Activated CD8-positive, alpha-beta memory T cell treated with anti-CD3 and anti-CD28 coated beads, Interleukin-2, amount 50 U/mL, for 24 hours (primary cell): ENCODE measurements around the gene ORM2.
"Not testable (repeated sequence)": the region's sequence is repeated elsewhere in the genome, so short reads cannot be mapped to it uniquely, and the experiment has no call there.

Experiments used
- DNase-seq: peaks from one replicate; pipeline ENCODE4 v3.0.0-alpha.2; 2020; ENCODE audit errors: extremely low read depth

ORM2 gene

GRCh38 chr9:114329625-114330022 is at the start of gene ORM2:
Gene ORM2, plus strand, starts transcription at chr9:114329869. Its CDS starts 36 bp downstream, at chr9:114329905.
- not testable (repeated sequence) for DNase-seq

DNA sequence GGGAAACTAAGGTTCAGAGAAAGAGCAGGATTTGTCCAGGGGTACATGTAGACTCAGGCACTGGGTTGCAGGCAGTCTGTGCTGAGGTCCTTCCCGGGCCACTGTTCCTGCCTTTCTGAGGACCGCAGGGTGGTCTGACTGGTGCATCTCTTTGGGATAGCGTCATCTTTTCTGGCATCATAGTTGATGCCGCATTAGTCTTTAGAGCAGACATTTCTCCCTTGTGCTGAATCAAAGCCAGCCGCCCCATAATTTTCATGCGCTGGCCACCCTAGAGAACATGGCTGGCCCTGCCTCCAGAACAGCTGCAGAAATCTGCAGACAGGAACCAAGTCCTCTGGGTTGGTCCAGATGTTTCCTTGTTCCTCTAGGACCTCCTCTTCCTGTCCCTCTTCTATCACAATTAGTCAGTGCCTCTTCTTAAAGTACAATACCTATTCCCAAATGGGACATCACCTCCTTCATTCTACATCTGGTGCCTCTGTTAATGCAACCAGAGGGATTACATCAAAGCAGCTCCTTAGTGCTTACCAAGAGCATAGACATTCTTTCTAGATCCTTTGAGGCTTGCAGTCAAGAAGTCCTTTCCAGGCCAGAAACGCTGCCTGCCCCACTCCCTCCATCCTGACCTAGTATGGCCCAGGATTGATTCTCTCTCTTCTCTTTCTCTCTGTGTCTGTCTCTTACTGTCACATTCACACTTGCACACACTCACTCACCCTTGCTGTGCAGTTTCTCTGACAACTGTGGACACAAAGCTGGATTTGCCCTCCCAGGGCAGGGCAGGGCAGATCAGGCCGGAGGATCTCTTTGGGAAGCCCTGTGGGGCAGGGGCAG is 48.8 kb upstream of the ORM2 start:
- DNase-seq, result no peak

- DNase-seq, result no peak
These were observed 48.1 kb upstream of the ORM2 start for GRCh38 chr9:114281473-114282103.

DNA sequence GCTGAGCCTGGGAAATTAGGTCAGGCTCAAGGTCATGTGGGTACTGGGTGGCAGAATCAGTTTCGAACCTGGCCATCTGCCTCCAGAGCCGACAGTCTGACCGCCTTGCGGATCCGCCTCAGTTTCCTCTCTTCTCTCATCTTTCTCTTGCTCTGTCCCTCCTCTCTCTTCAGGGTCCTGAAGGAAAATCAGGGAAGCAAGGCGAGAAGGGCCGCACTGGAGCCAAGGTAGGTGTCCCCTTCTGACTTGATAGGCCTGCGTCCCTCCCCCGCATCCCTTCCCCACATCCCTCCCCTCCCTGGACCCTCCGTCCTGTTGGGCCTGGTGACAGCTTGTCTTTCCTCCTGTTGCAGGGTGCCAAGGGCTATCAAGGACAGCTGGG is 47.6 kb upstream of the ORM2 start:
- DNase-seq, result no peak

DNA sequence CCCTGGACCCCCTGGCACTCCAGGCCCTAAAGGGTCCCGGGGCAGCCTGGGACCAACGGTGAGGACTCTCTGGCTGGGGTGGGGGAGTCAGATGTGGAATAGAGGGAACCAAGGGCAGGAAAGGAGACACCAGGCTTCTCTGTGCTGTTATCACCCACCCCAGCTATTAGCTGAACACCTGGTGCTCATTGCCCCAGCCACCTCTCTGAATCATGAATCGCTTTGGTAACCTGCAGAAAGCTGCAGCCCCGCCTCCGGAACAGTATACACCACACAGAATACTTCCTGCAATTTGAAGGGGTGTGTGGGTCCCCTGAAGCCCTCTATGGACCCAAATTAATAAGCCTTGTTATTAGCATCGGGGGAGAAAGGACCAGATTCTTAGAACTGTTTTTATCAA is 47.2 kb upstream of the ORM2 start:
- no peak for DNase-seq

GRCh38 chr9:114282926-114283325 is 46.7 kb upstream of the ORM2 start:
- no peak for DNase-seq

GRCh38 chr9:114283551-114284111 is 46.0 kb upstream of the ORM2 start:
- no peak for DNase-seq

GRCh38 chr9:114284316-114285060 is 45.2 kb upstream of the ORM2 start:
- no peak for DNase-seq

DNA sequence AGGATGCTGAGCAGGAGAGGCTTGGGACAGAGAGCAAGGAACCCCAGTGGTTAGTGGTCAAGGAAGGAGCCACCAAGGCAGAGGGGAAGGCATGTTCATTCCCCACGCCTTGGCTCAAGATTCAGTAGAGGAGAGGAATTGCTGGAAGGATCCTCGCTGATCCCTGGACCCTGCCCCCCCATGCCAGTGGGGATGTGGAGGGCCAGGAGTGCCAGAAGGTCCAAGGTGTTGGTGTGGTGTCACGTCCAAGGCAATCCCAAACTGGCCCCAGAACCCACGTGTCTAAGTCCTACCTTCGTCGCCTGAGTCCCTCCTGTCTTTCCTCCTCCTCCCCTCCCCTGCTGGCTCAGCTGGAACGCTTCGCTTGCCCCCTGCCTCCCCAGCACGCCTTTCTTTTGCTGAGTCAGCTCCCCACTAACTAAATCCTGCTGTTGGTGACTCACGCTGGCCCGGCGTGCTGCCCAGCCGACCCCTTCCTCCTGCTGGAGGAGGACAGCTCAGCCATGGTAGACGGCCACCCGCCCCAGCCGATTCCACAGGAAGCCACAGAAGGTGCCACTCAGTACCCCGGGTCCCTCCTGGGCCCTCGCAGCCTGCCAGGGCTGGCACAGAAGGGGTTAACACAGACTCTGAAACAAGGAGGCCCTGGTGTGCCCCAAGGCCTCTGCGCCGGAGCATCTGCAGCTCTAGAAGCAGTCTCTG is 44.4 kb upstream of the ORM2 start:
- DNase-seq, result no peak

- DNase-seq, result no peak
These were observed 43.5 kb upstream of the ORM2 start for GRCh38 chr9:114286146-114286679.

GRCh38 chr9:114287001-114287762 is 42.5 kb upstream of the ORM2 start:
- DNase-seq, result no peak

GRCh38 chr9:114287763-114288192 is 41.9 kb upstream of the ORM2 start:
- DNase-seq, result no peak

GRCh38 chr9:114288193-114289091 is 41.2 kb upstream of the ORM2 start:
- DNase-seq, result no peak

- no peak for DNase-seq
These were observed 40.6 kb upstream of the ORM2 start for GRCh38 chr9:114289106-114289505.

GRCh38 chr9:114289571-114290481 is 39.8 kb upstream of the ORM2 start:
- DNase-seq, result no peak

DNA sequence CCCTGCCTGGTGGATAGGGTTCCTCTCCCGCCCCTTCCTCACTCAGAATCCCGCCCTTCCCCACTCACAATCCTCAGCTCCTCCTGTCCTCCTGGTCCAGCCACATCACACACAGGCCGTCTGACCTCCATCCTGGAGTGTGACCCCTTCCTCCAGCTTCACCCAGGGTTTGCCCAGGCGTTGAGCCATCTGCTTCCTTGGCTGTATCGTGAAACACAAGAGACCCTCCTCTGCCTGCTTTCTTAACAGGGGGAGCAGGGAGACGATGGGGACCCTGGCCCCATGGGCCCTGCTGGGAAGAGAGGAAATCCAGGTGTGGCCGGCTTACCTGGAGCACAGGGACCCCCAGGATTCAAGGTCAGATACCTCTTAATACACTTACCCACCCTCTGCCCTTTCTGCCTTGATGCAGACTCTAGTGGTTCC is 39.1 kb upstream of the ORM2 start:
- DNase-seq, result no peak

DNA sequence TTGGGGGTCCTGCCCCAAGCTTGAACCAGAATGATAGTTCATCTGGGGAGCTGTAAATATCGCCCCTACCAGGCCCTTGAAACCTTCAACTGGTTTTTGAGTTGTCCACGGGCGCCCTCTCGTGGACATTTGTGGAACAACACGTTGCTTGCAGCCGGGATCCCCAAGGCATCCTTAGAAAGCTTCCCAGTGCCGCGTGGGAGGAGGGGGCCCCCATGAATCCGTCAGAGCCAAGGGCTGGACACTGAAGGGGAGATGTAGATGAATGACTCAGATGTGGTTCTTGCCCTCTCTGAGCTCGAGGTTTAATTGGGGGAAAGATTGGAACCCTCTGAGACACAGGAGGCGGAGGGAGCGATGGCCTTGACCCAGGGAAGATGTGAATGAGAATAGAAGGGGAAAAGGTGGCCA is 38.6 kb upstream of the ORM2 start:
- DNase-seq, result peak; percentile 25

DNA sequence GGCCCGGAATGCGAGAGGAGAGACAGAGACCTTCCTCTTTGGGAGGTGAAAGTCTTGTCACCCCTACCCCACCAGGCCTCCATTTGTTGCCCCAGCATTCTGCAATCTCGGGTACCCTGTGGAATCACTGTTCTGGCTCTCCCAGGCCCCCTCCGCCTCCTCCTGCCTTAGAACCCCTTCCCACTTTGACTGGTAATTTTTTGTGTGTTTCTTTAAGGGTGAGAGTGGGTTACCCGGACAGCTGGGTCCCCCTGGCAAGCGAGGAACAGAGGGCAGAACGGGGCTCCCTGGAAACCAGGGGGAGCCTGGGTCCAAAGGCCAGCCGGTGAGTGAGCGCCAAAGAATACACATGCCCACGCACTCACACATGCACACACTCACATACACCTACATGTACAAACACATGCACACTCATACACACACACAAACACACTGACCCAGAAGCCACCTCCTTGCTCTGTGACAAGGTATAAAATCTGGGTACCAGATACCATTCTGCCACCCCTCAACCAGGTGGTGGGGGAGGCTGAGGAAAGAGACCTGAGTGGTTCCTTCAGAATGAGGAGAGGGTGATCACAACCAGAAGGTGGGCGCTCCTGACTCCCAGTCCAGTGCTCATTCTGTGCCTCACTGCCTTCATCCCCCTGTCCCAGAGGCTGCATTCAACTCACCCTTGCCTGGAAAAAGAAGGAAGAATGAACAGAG is 37.6 kb upstream of the ORM2 start:
- DNase-seq, result no peak
